Stomach (tissue), 9 donors: ENCODE results near the gene HSF2. TPM values are rescaled to one million over a fixed set of nuclear protein-coding genes. Genes with fewer than 3 reads are reported as not detected.

Source experiments
- DNase-seq, 2 donors: peaks; one replicate each; pipeline versions ENCODE4 v3.0.0 to v3.0.0-alpha.2; 2013 to 2019
- H3K27ac ChIP-seq, 5 donors: fragments of 200-600 bp in 4 of 5; sonication (generic) in 4 of 5; one replicate each; pipeline ENCODE4 v1.5.1; 2013 to 2019; ENCODE audit warnings: mild to moderate bottlenecking in 1 of 5, moderate library complexity in 1 of 5
- H3K27me3 ChIP-seq, 3 donors: fragments of 200-600 bp; sonication (generic); one replicate each; pipeline ENCODE4 v1.5.1; 2017 to 2019; ENCODE audit warnings: mixed run types in 1 of 3
- H3K36me3 ChIP-seq, 4 donors: fragments of 200-600 bp; sonication (generic); 1 replicate in 3 of 4; 2 replicates in 1 of 4; pipeline ENCODE4 v1.5.1; 2016 to 2019
- H3K4me1 ChIP-seq, 4 donors: fragments of 200-600 bp; sonication (generic); one replicate each; pipeline ENCODE4 v1.5.1; 2016 to 2019
- H3K4me3 ChIP-seq, 4 donors: fragments of 200-600 bp; sonication (generic) in 3 of 4; one replicate each; pipeline ENCODE4 v1.5.1; 2016 to 2019; ENCODE audit warnings: mild to moderate bottlenecking in 1 of 4
- H3K9me3 ChIP-seq, 4 donors: fragments of 200-600 bp; sonication (generic); one replicate each; pipeline ENCODE4 v1.5.1; 2016 to 2019
- EP300 ChIP-seq: sonication (generic); formaldehyde crosslinking; IDR thresholded peaks from one replicate; pipeline ENCODE4 v1.6.1; 2017; ENCODE audit warnings: antibody characterized with exemption
- POLR2A ChIP-seq, 4 donors: fragments of 450-650 bp; IDR thresholded peaks; one replicate each; pipeline ENCODE4 v1.6.1; 2016; ENCODE audit warnings: antibody characterized with exemption in 4 of 4, control low read depth in 2 of 4, mild to moderate bottlenecking in 1 of 4, moderate library complexity in 1 of 4
- POLR2AphosphoS5 ChIP-seq, 3 donors: sonication (generic); formaldehyde crosslinking; IDR thresholded peaks; one replicate each; pipeline ENCODE4 v1.6.1; 2016; ENCODE audit warnings: antibody characterized with exemption in 3 of 3
- WGBS, 5 donors: extraction: QIAGEN DNeasy Blood & Tissue Kit in 3 of 5; methylation state at CpG; one replicate each; pipeline versions ENCODE4 v1.1.5 to v1.1.7; 2013 to 2018; 5-methylcytosine and 5-hydroxymethylcytosine counted together
- intact Hi-C: fragments of 100-400 bp; cut with DNase I; formaldehyde crosslinking; loops from one replicate; pipeline ENCODE4 v1.15.1; 2023; ENCODE audit warnings: low total_unique reads
- polyA plus RNA-seq, 3 donors: library from polyadenylated mRNA; stranded (reverse); fragments of 200-250 nt; gene quantifications; one replicate each; pipeline ENCODE4 v1.2.3, GENCODE V29; 2013
- total RNA-seq, 5 donors: library from RNA; depleted of rRNA; stranded (reverse); fragments of >200 nt; gene quantifications; one replicate each; pipeline versions ENCODE4 v1.1.0 to v1.2.3, GENCODE V29; 2014 to 2016
- TF ChIP-seq, protein P1 (sequence below), 7 experiments: fragments of 450-650 bp in 4 of 7; fragments of 200-600 bp in 3 of 7; sonication (generic) in 3 of 7; IDR thresholded peaks; one replicate each; pipeline ENCODE4 v1.5.1; 2016 to 2019; ENCODE audit warnings: antibody characterized with exemption in 7 of 7, control low read depth in 2 of 7, mild to moderate bottlenecking in 1 of 7
- donor health status: healthy with polysubstance abuse.
- donor health status: Bipolar disorder and iron deficiency.
- donor health status: healthy.

Gene HSF2
- total and polyA plus RNA-seq, 8 donors = 3.2 to 45.1 (median 11.0) TPM

DNA sequence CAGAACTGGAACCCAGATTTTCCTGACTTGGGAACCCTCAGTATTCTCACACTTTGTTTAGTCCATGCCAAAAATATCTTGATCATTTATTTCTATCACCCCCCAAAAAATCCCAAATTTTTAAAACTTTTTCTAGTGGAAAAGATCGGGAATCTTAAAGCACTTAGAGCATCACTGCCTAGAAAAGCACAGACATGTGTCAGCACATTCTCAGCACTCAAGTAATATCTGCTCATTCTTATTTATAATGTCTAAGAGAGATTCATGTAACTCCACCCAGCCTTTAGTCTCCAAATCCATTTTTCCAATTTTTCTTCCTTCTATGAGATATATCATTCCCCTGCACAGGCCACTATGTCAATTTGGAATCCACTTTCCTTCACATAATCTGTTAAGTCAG lies 29.9 kb upstream of the HSF2 start:
- H3K4me3 ChIP-seq = no peak overlapping the region
- no peaks in the 10 kb centered on the region for H3K4me1 ChIP-seq
- no peak for TF ChIP-seq EP300
- TF ChIP-seq POLR2AphosphoS5 (IDR thresholded peaks at IDR 0.05) = no peak
- TF ChIP-seq POLR2A (IDR thresholded peaks at IDR 0.05) = no peak
- TF ChIP-seq, protein P1, sequence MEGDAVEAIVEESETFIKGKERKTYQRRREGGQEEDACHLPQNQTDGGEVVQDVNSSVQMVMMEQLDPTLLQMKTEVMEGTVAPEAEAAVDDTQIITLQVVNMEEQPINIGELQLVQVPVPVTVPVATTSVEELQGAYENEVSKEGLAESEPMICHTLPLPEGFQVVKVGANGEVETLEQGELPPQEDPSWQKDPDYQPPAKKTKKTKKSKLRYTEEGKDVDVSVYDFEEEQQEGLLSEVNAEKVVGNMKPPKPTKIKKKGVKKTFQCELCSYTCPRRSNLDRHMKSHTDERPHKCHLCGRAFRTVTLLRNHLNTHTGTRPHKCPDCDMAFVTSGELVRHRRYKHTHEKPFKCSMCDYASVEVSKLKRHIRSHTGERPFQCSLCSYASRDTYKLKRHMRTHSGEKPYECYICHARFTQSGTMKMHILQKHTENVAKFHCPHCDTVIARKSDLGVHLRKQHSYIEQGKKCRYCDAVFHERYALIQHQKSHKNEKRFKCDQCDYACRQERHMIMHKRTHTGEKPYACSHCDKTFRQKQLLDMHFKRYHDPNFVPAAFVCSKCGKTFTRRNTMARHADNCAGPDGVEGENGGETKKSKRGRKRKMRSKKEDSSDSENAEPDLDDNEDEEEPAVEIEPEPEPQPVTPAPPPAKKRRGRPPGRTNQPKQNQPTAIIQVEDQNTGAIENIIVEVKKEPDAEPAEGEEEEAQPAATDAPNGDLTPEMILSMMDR (IDR thresholded peaks at IDR 0.05) = no peak
- DNase-seq = no peak
- 78 to 90% (median 86%) methylated on average over 1 of the region's 1 CpG for WGBS, 5 donors
- no peak overlapping the region for H3K27ac ChIP-seq
- no peaks in the 10 kb centered on the region for H3K27me3 ChIP-seq
- intact Hi-C loops = no loop called here
- H3K36me3 ChIP-seq = no peaks in the 10 kb centered on the region
- H3K9me3 ChIP-seq = no peaks in the 10 kb centered on the region

DNA sequence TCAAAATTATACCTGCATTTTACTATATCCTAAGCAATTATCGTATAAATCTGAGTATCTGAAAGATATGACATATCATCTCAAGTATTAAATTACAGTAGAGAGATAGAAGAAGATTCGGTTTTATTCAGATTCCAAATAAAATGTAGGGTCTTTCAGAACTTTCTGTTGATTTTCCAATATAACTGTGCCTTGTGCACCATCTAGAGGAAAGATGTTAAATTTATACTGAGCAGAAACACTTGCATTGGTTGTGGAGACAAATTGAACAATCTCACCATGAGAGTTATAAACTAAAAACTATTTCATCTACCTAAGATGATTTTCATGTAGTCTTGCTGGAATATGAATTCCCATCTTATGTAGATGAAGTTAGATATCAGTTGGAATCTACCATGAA lies 26.8 kb upstream of the HSF2 start:
- WGBS, 5 donors = 9 to 37% (median 26%) methylated on average over 2 of the region's 2 CpGs
- Histone ChIP-seq H3K4me1 (no peaks in the 10 kb centered on the region), H3K4me3 (no peak overlapping the region), H3K9me3 (no peaks in the 10 kb centered on the region), H3K27me3 (no peaks in the 10 kb centered on the region), H3K36me3 (no peaks in the 10 kb centered on the region), H3K27ac (no peak overlapping the region)
- TF ChIP-seq, protein P1 (IDR thresholded peaks at IDR 0.05) = peak in 1 of 7 experiments; percentile 7
- no peak for TF ChIP-seq POLR2A (IDR thresholded peaks at IDR 0.05)
- DNase-seq = peak in 1 of 2 donors; percentile 38
- intact Hi-C loops = no loop called here

DNA sequence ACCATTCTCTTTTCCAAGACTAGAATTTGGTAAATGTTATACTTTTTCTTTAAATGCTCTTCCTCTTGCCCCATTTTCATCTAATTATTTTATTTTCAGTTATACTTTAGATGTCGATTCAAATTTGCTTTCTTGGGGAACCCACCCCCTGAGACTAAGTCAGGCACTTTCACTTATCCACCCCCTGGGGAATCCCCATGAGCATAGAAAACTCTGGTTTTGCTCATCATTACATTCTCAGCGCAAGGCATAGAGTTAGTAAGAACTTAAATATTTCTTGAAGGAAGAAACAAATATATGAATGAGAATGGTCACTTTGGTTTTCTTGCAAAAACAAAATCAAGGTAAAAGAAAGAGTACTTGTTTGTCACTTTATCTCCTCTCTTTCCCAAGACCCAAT lies 25.1 kb upstream of the HSF2 start:
- Histone ChIP-seq H3K27me3 (no peaks in the 10 kb centered on the region), H3K4me1 (no peaks in the 10 kb centered on the region), H3K9me3 (no peaks in the 10 kb centered on the region), H3K36me3 (no peaks in the 10 kb centered on the region), H3K4me3 (no peak overlapping the region), H3K27ac (no peak overlapping the region)
- TF ChIP-seq POLR2AphosphoS5 (IDR thresholded peaks at IDR 0.05) (no peak), POLR2A (IDR thresholded peaks at IDR 0.05) (no peak), EP300 (no peak)
- TF ChIP-seq, protein P1 (IDR thresholded peaks at IDR 0.05) = no peak
- 85 to 88% (median 86%) methylated on average over 2 of the region's 2 CpGs for WGBS, 5 donors
- no peak for DNase-seq
- intact Hi-C loops = no loop called here

DNA sequence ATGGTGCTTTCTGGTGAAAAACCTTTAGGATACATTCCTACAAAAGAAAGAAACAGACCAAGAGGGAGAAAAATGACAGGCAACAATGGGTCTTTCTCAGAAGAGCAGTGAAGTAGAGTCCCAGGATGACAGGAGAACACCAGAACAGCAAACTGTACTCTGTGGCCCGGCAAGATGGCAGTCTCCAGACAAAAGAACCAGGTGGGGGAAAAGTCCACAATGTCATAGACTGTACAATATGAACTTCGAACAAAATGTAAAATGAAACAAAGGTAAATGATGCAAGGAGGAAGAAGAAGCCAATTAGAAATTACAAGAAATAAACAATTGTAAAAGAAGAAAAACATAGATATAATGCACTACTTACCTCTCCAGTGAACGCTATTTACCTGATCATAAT lies 23.2 kb upstream of the HSF2 start:
- WGBS, 5 donors = 46 to 69% (median 65%) methylated on average over 3 of the region's 3 CpGs

More for the DNA sequence above, 23.2 kb upstream of the HSF2 start:
- Histone ChIP-seq H3K36me3 (no peaks in the 10 kb centered on the region), H3K4me1 (peaks cover 0 to under 1% (median 0%) of the 10 kb centered on the region in 4 donors), H3K27me3 (no peaks in the 10 kb centered on the region), H3K27ac (no peak overlapping the region), H3K4me3 (no peak overlapping the region), H3K9me3 (no peaks in the 10 kb centered on the region)
- no peak for DNase-seq
- TF ChIP-seq POLR2A (IDR thresholded peaks at IDR 0.05) (no peak), POLR2AphosphoS5 (IDR thresholded peaks at IDR 0.05) (no peak), EP300 (no peak)
- TF ChIP-seq, protein P1 (IDR thresholded peaks at IDR 0.05) = no peak
- intact Hi-C loops = no loop called here
